Kidney (tissue), 14 donors: ENCODE measurements around the gene INSYN1. TPM values are rescaled to one million over a fixed set of nuclear protein-coding genes. Genes with fewer than 3 reads are reported as not detected.

Source experiments
- DNase-seq, 5 donors: peaks; one replicate each; pipeline ENCODE4 v3.0.0-alpha.2; 2013 to 2020
- FAIRE-seq: peaks from 2 replicates; lab custom pipeline; 2012; peaks lifted over from hg19 to GRCh38; lab: Jason Lieb, UNC
- H3K27ac ChIP-seq, 2 donors: one replicate each; pipeline ENCODE4 v1.7.0; 2013; ENCODE audit warnings: low read depth in 2 of 2, low read length in 2 of 2, inconsistent platforms in 1 of 2
- H3K27me3 ChIP-seq: one replicate; pipeline ENCODE4 v1.7.1; 2013; ENCODE audit warnings: low read length, inconsistent platforms; ENCODE audit not compliant: control insufficient read depth, insufficient read depth
- H3K36me3 ChIP-seq, 3 donors: one replicate each; pipeline versions ENCODE4 v1.7.0 to v1.7.1; 2013; ENCODE audit warnings: low read length in 3 of 3, control low read depth in 1 of 3, inconsistent platforms in 1 of 3; ENCODE audit not compliant: insufficient read depth in 3 of 3, control insufficient read depth in 2 of 3
- H3K4me1 ChIP-seq, 3 donors: one replicate each; pipeline versions ENCODE4 v1.7.0 to v1.7.1; 2013; ENCODE audit warnings: low read length in 3 of 3, inconsistent platforms in 1 of 3, low read depth in 1 of 3; ENCODE audit not compliant: control insufficient read depth in 2 of 3, insufficient read depth in 2 of 3
- H3K4me3 ChIP-seq, 3 donors: one replicate each; pipeline versions ENCODE4 v1.7.0 to v1.8.1; 2013; ENCODE audit warnings: low read length in 3 of 3, control low read depth in 1 of 3, inconsistent platforms in 1 of 3
- H3K9ac ChIP-seq, 3 donors: one replicate each; pipeline versions ENCODE4 v1.7.0 to v1.7.1; 2013; ENCODE audit warnings: low read length in 3 of 3, control low read depth in 1 of 3, inconsistent platforms in 1 of 3
- H3K9me3 ChIP-seq, 3 donors: one replicate each; pipeline versions ENCODE4 v1.7.0 to v1.7.1; 2013; ENCODE audit warnings: low read length in 3 of 3, control low read depth in 1 of 3, inconsistent platforms in 1 of 3; ENCODE audit not compliant: control insufficient read depth in 2 of 3, insufficient read depth in 1 of 3
- intact Hi-C: fragments of 100-400 bp; cut with DNase I; formaldehyde crosslinking; loops from one replicate; pipeline ENCODE4 v1.11.1; 2022
- polyA plus RNA-seq: library from polyadenylated mRNA; stranded (reverse); fragments of 350-450 nt; fragmentation: Illumina TruSeq; extraction: RNeasy Lipid Tissue Mini Kit (QIAGEN cat#74804); gene quantifications from one replicate; pipeline ENCODE4 v1.2.3, GENCODE V29; 2014; ENCODE audit warnings: low read depth, low replicate concordance; ENCODE audit not compliant: insufficient read depth
- total RNA-seq: library from RNA; stranded (reverse); fragmentation: NEBNext Ultra II Directional; extraction: Animal tissue kit (Norgen Biotek cat#: 25700); gene quantifications from one replicate; pipeline ENCODE4 v1.2.1, GENCODE V29; 2021
- TF ChIP-seq, protein P1 (sequence below): IDR thresholded peaks from 3 replicates; pipeline ENCODE4 v1.5.1; 2012; ENCODE audit warnings: mild to moderate bottlenecking, moderate library complexity, borderline replicate concordance; ENCODE audit not compliant: insufficient read depth; ENCODE audit errors: extremely low read depth
- donor health status: control.
- donor health status: control.
- donor health status: control.
- donor health status: control.
- donor health status: control.
- donor health status: DM: yes; HTN: yes; CAD: no.
- donor health status: Normal renal cell carcinoma (clear cell type).

INSYN1 gene
- total and polyA plus RNA-seq, 2 donors from 2014 or later, result 4.2 to 39.6 TPM

DNA sequence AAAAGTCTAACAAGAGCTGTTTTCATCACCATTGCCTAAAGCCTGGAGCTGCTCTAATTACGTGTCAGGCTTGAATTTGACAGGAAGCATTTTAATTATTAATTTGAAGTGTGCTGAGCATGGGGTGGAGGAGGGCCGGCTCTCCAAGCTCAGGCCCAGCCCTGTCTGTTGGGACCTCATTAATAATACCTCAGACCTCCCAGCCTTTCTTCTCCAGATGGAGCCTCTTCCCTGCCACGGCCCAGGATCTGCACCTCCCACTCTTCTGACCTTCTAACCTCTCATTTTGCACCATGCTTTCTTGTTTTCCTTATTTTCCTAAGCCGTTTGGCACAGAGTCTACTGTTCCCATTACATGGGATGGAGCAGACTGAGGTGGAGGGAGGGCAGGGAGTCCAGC, 30.0 kb downstream of the INSYN1 start:
- Histone ChIP-seq H3K4me3 (no peak overlapping the region), H3K9ac (no peak overlapping the region), H3K9me3 (no peaks in the 10 kb centered on the region), H3K36me3 (no peaks in the 10 kb centered on the region), H3K4me1 (no peaks in the 10 kb centered on the region), H3K27me3 (no peaks in the 10 kb centered on the region), H3K27ac (no peak overlapping the region)
- TF ChIP-seq, protein P1, sequence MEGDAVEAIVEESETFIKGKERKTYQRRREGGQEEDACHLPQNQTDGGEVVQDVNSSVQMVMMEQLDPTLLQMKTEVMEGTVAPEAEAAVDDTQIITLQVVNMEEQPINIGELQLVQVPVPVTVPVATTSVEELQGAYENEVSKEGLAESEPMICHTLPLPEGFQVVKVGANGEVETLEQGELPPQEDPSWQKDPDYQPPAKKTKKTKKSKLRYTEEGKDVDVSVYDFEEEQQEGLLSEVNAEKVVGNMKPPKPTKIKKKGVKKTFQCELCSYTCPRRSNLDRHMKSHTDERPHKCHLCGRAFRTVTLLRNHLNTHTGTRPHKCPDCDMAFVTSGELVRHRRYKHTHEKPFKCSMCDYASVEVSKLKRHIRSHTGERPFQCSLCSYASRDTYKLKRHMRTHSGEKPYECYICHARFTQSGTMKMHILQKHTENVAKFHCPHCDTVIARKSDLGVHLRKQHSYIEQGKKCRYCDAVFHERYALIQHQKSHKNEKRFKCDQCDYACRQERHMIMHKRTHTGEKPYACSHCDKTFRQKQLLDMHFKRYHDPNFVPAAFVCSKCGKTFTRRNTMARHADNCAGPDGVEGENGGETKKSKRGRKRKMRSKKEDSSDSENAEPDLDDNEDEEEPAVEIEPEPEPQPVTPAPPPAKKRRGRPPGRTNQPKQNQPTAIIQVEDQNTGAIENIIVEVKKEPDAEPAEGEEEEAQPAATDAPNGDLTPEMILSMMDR, result no peak
- DNase-seq (peak in 1 of 5 donors; percentile 43), FAIRE-seq (no peak)
- intact Hi-C loops, result no loop called here

DNA sequence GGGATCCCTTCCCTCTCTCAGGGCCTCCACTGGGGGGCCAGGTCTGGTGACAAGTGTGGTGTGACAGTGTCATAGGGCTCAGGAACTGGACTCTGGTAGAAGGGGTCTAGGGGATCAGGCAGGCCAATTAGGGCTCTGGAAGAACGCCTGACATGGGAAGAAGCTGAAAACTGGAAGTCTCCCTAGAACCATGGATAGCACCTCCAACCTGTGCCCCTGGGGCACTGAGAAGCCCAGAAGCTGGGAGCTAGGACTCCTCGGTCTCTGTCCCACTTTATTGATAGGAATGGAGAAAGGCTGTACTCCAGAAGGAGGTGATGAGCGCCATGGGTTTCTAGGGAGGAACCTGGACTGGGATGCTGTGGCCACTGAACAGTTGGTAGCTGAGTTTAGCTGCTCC, 30.7 kb downstream of the INSYN1 start:
- H3K27me3 ChIP-seq, result no peaks in the 10 kb centered on the region
- H3K36me3 ChIP-seq, result no peaks in the 10 kb centered on the region
- no peak for DNase-seq
- FAIRE-seq, result no peak
- H3K9ac ChIP-seq, result no peak overlapping the region
- no peaks in the 10 kb centered on the region for H3K9me3 ChIP-seq
- TF ChIP-seq, protein P1, result no peak
- no peak overlapping the region for H3K27ac ChIP-seq
- no peaks in the 10 kb centered on the region for H3K4me1 ChIP-seq
- no peak overlapping the region for H3K4me3 ChIP-seq
- intact Hi-C loops, result no loop called here

DNA sequence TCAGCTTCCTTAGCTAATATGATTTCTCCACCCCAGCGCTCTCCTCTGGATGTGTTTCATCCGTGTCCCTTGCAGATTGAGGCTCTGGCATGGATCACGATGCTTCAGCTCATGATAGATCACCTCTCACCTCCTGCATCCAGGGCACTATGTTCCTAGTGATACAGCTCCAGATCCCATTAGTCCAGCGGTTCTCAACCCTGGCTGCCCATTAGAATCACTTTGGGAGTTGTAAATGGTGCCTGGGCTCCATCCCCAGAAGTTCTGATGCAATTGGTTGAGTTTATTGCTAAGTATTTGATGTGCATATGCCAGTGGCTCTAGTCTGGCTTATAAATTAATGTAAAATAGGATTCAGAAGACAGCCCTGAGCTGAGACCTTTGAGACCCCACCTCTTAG, 34.5 kb downstream of the INSYN1 start:
- intact Hi-C loops, result no loop called here
- no peaks in the 10 kb centered on the region for H3K9me3 ChIP-seq
- H3K4me3 ChIP-seq, result no peak overlapping the region
- no peaks in the 10 kb centered on the region for H3K36me3 ChIP-seq
- DNase-seq (no peak), FAIRE-seq (no peak)
- H3K4me1 ChIP-seq, result no peaks in the 10 kb centered on the region
- no peaks in the 10 kb centered on the region for H3K27me3 ChIP-seq
- no peak overlapping the region for H3K9ac ChIP-seq
- TF ChIP-seq, protein P1, result no peak
- H3K27ac ChIP-seq, result no peak overlapping the region

DNA sequence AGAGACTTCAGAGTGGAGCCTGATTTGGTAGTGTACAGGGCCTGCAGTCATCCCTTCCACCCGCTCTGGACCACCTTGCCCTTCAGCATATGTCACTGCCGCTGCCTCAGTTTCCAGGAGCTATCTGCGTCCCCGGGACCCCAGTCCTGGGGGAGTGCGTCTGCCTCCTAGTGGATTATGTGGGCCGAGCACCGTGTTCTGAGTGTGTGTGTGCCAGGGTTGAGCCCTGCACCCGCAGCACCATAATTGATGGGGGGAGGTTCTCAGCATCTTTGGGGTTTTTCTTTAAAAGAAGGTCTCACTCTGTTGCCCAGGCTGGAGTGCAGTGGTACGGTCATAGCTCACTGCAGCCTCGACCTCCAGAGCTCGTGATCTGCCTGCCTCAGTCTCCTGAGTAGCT, 35.3 kb downstream of the INSYN1 start:
- TF ChIP-seq, protein P1, result no peak
- DNase-seq (no peak), FAIRE-seq (no peak)
- no peaks in the 10 kb centered on the region for H3K36me3 ChIP-seq
- no peak overlapping the region for H3K27ac ChIP-seq
- no peaks in the 10 kb centered on the region for H3K4me1 ChIP-seq
- H3K27me3 ChIP-seq, result no peaks in the 10 kb centered on the region
- no peak overlapping the region for H3K4me3 ChIP-seq
- intact Hi-C loops, result no loop called here
- H3K9me3 ChIP-seq, result no peaks in the 10 kb centered on the region
- no peak overlapping the region for H3K9ac ChIP-seq
